HS-27A (cell line): ENCODE data around the gene LAMP1.
"Not testable (repeated sequence)": the region's sequence is repeated elsewhere in the genome, so short reads cannot be mapped to it uniquely, and the experiment has no call there.

Source experiments
- DNase-seq: peaks from one replicate; pipeline ENCODE4 v3.0.0-alpha.2; 2012; ENCODE audit warnings: low read depth, missing footprints

Gene LAMP1

GRCh38 chr13:113296823-113297369, at the start of gene LAMP1:
Gene LAMP1, plus strand, starts transcription at chr13:113297239. Its CDS starts 196 bp downstream, at chr13:113297435.
- DNase-seq: peak; percentile 70

- no peak for DNase-seq
These were observed 44.4 kb upstream of the LAMP1 start for GRCh38 chr13:113252516-113253095.

- DNase-seq: not testable (repeated sequence)
These were observed 39.1 kb upstream of the LAMP1 start for GRCh38 chr13:113257908-113258307.

- no peak for DNase-seq
These were observed 38.6 kb upstream of the LAMP1 start for GRCh38 chr13:113258321-113259054.

GRCh38 chr13:113260996-113261395, 36.0 kb upstream of the LAMP1 start:
- no peak for DNase-seq

- DNase-seq: not testable (repeated sequence)
These were observed 34.0 kb upstream of the LAMP1 start for GRCh38 chr13:113263016-113263415.

- DNase-seq: no peak
These were observed 29.2 kb upstream of the LAMP1 start for GRCh38 chr13:113267642-113268405.

GRCh38 chr13:113272031-113272430, 25.0 kb upstream of the LAMP1 start:
- no peak for DNase-seq

GRCh38 chr13:113272701-113273181, 24.3 kb upstream of the LAMP1 start:
- no peak for DNase-seq

GRCh38 chr13:113273321-113273720, 23.7 kb upstream of the LAMP1 start:
- no peak for DNase-seq

- no peak for DNase-seq
These were observed 23.0 kb upstream of the LAMP1 start for GRCh38 chr13:113273851-113274590.

GRCh38 chr13:113274721-113275120, 22.3 kb upstream of the LAMP1 start:
- no peak for DNase-seq

GRCh38 chr13:113275387-113275786, 21.7 kb upstream of the LAMP1 start:
- peak; percentile 5 for DNase-seq

GRCh38 chr13:113280126-113280525, 16.9 kb upstream of the LAMP1 start:
- DNase-seq: no peak

GRCh38 chr13:113283904-113284303, 13.1 kb upstream of the LAMP1 start:
- no peak for DNase-seq

GRCh38 chr13:113288880-113289279, 8.2 kb upstream of the LAMP1 start:
- no peak for DNase-seq

- no peak for DNase-seq
These were observed 5.9 kb upstream of the LAMP1 start for GRCh38 chr13:113291129-113291528.

- DNase-seq: no peak
These were observed 4.8 kb upstream of the LAMP1 start for GRCh38 chr13:113292021-113292862.

GRCh38 chr13:113293686-113294085, 3.4 kb upstream of the LAMP1 start:
- DNase-seq: no peak

- DNase-seq: no peak
These were observed 1.3 kb upstream of the LAMP1 start for GRCh38 chr13:113295776-113296175.
